CD14-positive monocyte (primary cell): ENCODE measurements around the gene WNT7A. TPM values are rescaled to one million over a fixed set of nuclear protein-coding genes. Genes with fewer than 3 reads are reported as not detected.

Experiments used
- DNase-seq, 3 donors: peaks; one replicate each; pipeline ENCODE4 v3.0.0-alpha.2; 2011 to 2022
- H2AFZ ChIP-seq: 2 replicates; pipeline ENCODE4 v1.6.0; 2012; ENCODE audit warnings: mild to moderate bottlenecking, low read depth, low read length, inconsistent platforms; ENCODE audit not compliant: insufficient read depth, poor library complexity, severe bottlenecking
- H3K27ac ChIP-seq, 2 donors: 1 replicate in 1 of 2; 2 replicates in 1 of 2; pipeline ENCODE4 v1.5.1; 2012 to 2013; ENCODE audit warnings: low read length in 2 of 2, control low read depth in 1 of 2, inconsistent platforms in 1 of 2, low read depth in 1 of 2, mild to moderate bottlenecking in 1 of 2
- H3K27me3 ChIP-seq, 2 donors: one replicate each; pipeline versions ENCODE4 v1.6.0 to v1.6.1; 2011 to 2013; ENCODE audit warnings: low read length in 2 of 2; ENCODE audit not compliant: control insufficient read depth in 2 of 2, insufficient read depth in 2 of 2
- H3K36me3 ChIP-seq, 2 donors: replicated peaks in 1 of 2; 1 replicate in 1 of 2; 2 replicates in 1 of 2; pipeline versions ENCODE4 v1.5.1 to v1.6.1; 2012 to 2013; ENCODE audit warnings: low read length in 2 of 2, control low read depth in 1 of 2, inconsistent platforms in 1 of 2, mild to moderate bottlenecking in 1 of 2; ENCODE audit not compliant: insufficient read depth in 2 of 2, control insufficient read depth in 1 of 2
- H3K4me1 ChIP-seq, 2 donors: 1 replicate in 1 of 2; 2 replicates in 1 of 2; pipeline versions ENCODE4 v1.5.1 to v1.6.1; 2012 to 2013; ENCODE audit warnings: low read length in 2 of 2, control low read depth in 1 of 2, inconsistent platforms in 1 of 2, mild to moderate bottlenecking in 1 of 2, moderate library complexity in 1 of 2; ENCODE audit not compliant: insufficient read depth in 2 of 2, control insufficient read depth in 1 of 2
- H3K4me2 ChIP-seq: replicated peaks from 2 replicates; pipeline ENCODE3; 2012; ENCODE audit warnings: low read length, moderate library complexity, mild to moderate bottlenecking; ENCODE audit not compliant: poor library complexity, severe bottlenecking; ENCODE audit errors: extremely low read depth
- H3K4me3 ChIP-seq, 3 experiments: fragments of 200-600 bp in 1 of 3; sonication (generic) in 1 of 3; replicated peaks in 1 of 3; 1 replicate in 2 of 3; 2 replicates in 1 of 3; pipeline ENCODE4 v1.5.1; 2011 to 2013; ENCODE audit warnings: low read length in 3 of 3, mild to moderate bottlenecking in 3 of 3, control low read depth in 2 of 3, low read depth in 2 of 3, inconsistent platforms in 1 of 3, moderate library complexity in 1 of 3
- H3K79me2 ChIP-seq: 2 replicates; pipeline ENCODE4 v1.6.0; 2012; ENCODE audit warnings: mild to moderate bottlenecking, control low read depth, inconsistent platforms, low read length, moderate library complexity; ENCODE audit not compliant: insufficient read depth
- H3K9ac ChIP-seq: 2 replicates; pipeline ENCODE4 v1.6.0; 2017; ENCODE audit warnings: low read length, mild to moderate bottlenecking; ENCODE audit not compliant: insufficient read depth, poor library complexity, severe bottlenecking
- H3K9me3 ChIP-seq, 2 donors: replicated peaks in 1 of 2; 1 replicate in 1 of 2; 2 replicates in 1 of 2; pipeline versions ENCODE4 v1.5.1 to v1.6.1; 2012 to 2013; ENCODE audit warnings: low read length in 2 of 2, control low read depth in 1 of 2; ENCODE audit not compliant: control insufficient read depth in 1 of 2, insufficient read depth in 1 of 2
- H4K20me1 ChIP-seq: 2 replicates; pipeline ENCODE4 v1.6.0; 2012; ENCODE audit warnings: mild to moderate bottlenecking, low read length, control low read depth, moderate library complexity; ENCODE audit not compliant: insufficient read depth
- H3K27ac Mint-ChIP-seq, 7 donors: one replicate each; pipeline ENCODE4 v1.8.0; 2020; ENCODE audit warnings: mild to moderate bottlenecking in 7 of 7, mixed read lengths in 7 of 7, moderate library complexity in 6 of 7, inconsistent platforms in 2 of 7
- H3K27me3 Mint-ChIP-seq, 3 donors: one replicate each; pipeline ENCODE4 v1.8.0; 2021 to 2022; ENCODE audit warnings: low read depth in 3 of 3, mild to moderate bottlenecking in 3 of 3, mixed read lengths in 3 of 3, moderate library complexity in 3 of 3, inconsistent platforms in 1 of 3
- H3K36me3 Mint-ChIP-seq, 2 donors: one replicate each; pipeline ENCODE4 v1.8.0; 2020; ENCODE audit warnings: mixed read lengths in 2 of 2, inconsistent platforms in 1 of 2, mild to moderate bottlenecking in 1 of 2
- H3K4me1 Mint-ChIP-seq: one replicate; pipeline ENCODE4 v1.8.0; 2020; ENCODE audit warnings: mild to moderate bottlenecking, mixed read lengths
- H3K4me3 Mint-ChIP-seq, 2 donors: one replicate each; pipeline ENCODE4 v1.8.0; 2020; ENCODE audit warnings: mild to moderate bottlenecking in 2 of 2, mixed read lengths in 2 of 2, moderate library complexity in 1 of 2
- H3K9me3 Mint-ChIP-seq, 7 donors: one replicate each; pipeline ENCODE4 v1.8.0; 2020 to 2022; ENCODE audit warnings: mixed read lengths in 7 of 7, mild to moderate bottlenecking in 6 of 7, moderate library complexity in 6 of 7, inconsistent platforms in 2 of 7
- CTCF ChIP-seq: fragments of 200-600 bp; IDR thresholded peaks from one replicate; pipeline ENCODE4 v1.8.0; 2022; ENCODE audit warnings: antibody characterized with exemption, mild to moderate bottlenecking
- WGBS: methylation state at CpG from one replicate; pipeline ENCODE4 v1.1.5; 2013; ENCODE audit warnings: missing lambda C conversion rate; ENCODE audit not compliant: insufficient coverage; 5-methylcytosine and 5-hydroxymethylcytosine counted together
- intact Hi-C, 2 donors: fragments of 100-400 bp; cut with micrococcal nuclease; formaldehyde crosslinking; loops; one replicate each; pipeline versions ENCODE4 v1.15.0 to v1.15.1; 2023
- polyA plus RNA-seq, 3 donors: library from polyadenylated mRNA; depleted of rRNA in 1 of 3; unstranded in 2 of 3; stranded (reverse) in 1 of 3; fragments of 300-500 nt in 2 of 3; fragments of >200 nt in 1 of 3; fragmentation: Illumina TruSeq in 2 of 3; gene quantifications; 1 replicate in 2 of 3; 2 replicates in 1 of 3; pipeline ENCODE4 v1.2.3, GENCODE V29; 2012 to 2021

The WNT7A gene
- polyA plus RNA-seq, 3 donors = not detected

- no peaks in the 10 kb centered on the region for H3K9me3 ChIP-seq
- no peaks in the 10 kb centered on the region for H4K20me1 ChIP-seq
- no peak for DNase-seq
- Mint-ChIP-seq H3K4me1 (peaks cover 4% of the 10 kb centered on the region), H3K27me3 (peaks cover 2 to 5% (median 3%) of the 10 kb centered on the region in 3 donors), H3K27ac (no peak overlapping the region), H3K9me3 (peaks cover 0 to 12% (median 4%) of the 10 kb centered on the region in 7 donors), H3K36me3 (no peaks in the 10 kb centered on the region), H3K4me3 (no peak overlapping the region)
- H3K4me3 ChIP-seq = no peak overlapping the region
- no peak overlapping the region for H3K9ac ChIP-seq
- H3K79me2 ChIP-seq = no peaks in the 10 kb centered on the region
- H3K4me1 ChIP-seq = no peaks in the 10 kb centered on the region
- H2AFZ ChIP-seq = no peak overlapping the region
- no peak overlapping the region for H3K4me2 ChIP-seq
- intact Hi-C loops = no loop called here
- TF ChIP-seq CTCF = no peak
- no peak overlapping the region for H3K27ac ChIP-seq
- WGBS = 62% methylated on average over 2 of the region's 4 CpGs
- no peaks in the 10 kb centered on the region for H3K36me3 ChIP-seq
- no peaks in the 10 kb centered on the region for H3K27me3 ChIP-seq
These were observed 27.2 kb downstream of the WNT7A start for GRCh38 chr3:13852638-13853009.

- Mint-ChIP-seq H3K9me3 (peaks cover 0 to 7% (median 4%) of the 10 kb centered on the region in 7 donors), H3K27me3 (peaks cover 2 to 5% (median 3%) of the 10 kb centered on the region in 3 donors), H3K4me3 (no peak overlapping the region), H3K27ac (peak overlapping the region in 1 of 7 donors; percentile 32), H3K4me1 (peaks cover 4% of the 10 kb centered on the region), H3K36me3 (no peaks in the 10 kb centered on the region)
- no peak overlapping the region for H3K4me2 ChIP-seq
- 46% methylated on average over 13 of the region's 17 CpGs for WGBS
- no peaks in the 10 kb centered on the region for H3K27me3 ChIP-seq
- H2AFZ ChIP-seq = no peak overlapping the region
- no peaks in the 10 kb centered on the region for H3K79me2 ChIP-seq
- no peaks in the 10 kb centered on the region for H3K9me3 ChIP-seq
- H3K4me3 ChIP-seq = no peak overlapping the region
- H4K20me1 ChIP-seq = no peaks in the 10 kb centered on the region
- TF ChIP-seq CTCF = no peak
- H3K27ac ChIP-seq = no peak overlapping the region
- intact Hi-C loops = no loop called here
- H3K4me1 ChIP-seq = no peaks in the 10 kb centered on the region
- no peaks in the 10 kb centered on the region for H3K36me3 ChIP-seq
- no peak overlapping the region for H3K9ac ChIP-seq
- DNase-seq = no peak
These were observed 27.8 kb downstream of the WNT7A start for GRCh38 chr3:13851997-13852637.
